Subcutaneous adipose tissue (tissue), 4 donors: ENCODE measurements around the gene LNP1. TPM values are rescaled to one million over a fixed set of nuclear protein-coding genes. Genes with fewer than 3 reads are reported as not detected.

ENCODE experiments used
- total RNA-seq, 4 donors: library from RNA; depleted of rRNA; stranded (reverse); fragments of >200 nt; gene quantifications; one replicate each; pipeline ENCODE4 v1.1.0, GENCODE V29; 2016
- TF ChIP-seq, protein P1 (sequence below): fragments of 450-650 bp; IDR thresholded peaks from one replicate; pipeline ENCODE4 v1.5.1; 2016; ENCODE audit warnings: low read depth, mild to moderate bottlenecking, control low read depth, antibody characterized with exemption, moderate library complexity

LNP1 gene
- total RNA-seq, 4 donors from 2014 or later, result 1.4 to 4.3 (median 2.4) TPM

DNA sequence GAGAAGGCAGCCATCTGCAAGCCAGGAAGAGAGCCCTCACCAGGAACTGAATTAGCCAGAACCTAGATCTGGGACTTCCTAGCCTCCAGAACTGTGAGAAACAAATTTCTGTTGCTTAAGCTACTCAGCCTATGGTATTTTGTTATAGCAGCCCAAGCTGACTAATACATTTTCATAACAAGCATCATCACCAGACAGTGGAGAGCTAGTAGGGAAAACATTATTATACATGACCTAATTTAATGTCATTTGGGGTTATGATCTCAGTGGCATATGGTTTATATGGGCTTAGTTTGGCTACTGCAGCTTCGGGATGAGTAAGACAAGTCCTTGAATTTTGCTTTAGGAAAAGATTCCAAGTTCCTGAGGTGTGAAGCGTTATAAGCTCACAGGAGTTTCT, 35.6 kb downstream of the LNP1 start:
- TF ChIP-seq, protein P1, sequence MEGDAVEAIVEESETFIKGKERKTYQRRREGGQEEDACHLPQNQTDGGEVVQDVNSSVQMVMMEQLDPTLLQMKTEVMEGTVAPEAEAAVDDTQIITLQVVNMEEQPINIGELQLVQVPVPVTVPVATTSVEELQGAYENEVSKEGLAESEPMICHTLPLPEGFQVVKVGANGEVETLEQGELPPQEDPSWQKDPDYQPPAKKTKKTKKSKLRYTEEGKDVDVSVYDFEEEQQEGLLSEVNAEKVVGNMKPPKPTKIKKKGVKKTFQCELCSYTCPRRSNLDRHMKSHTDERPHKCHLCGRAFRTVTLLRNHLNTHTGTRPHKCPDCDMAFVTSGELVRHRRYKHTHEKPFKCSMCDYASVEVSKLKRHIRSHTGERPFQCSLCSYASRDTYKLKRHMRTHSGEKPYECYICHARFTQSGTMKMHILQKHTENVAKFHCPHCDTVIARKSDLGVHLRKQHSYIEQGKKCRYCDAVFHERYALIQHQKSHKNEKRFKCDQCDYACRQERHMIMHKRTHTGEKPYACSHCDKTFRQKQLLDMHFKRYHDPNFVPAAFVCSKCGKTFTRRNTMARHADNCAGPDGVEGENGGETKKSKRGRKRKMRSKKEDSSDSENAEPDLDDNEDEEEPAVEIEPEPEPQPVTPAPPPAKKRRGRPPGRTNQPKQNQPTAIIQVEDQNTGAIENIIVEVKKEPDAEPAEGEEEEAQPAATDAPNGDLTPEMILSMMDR, result no peak

DNA sequence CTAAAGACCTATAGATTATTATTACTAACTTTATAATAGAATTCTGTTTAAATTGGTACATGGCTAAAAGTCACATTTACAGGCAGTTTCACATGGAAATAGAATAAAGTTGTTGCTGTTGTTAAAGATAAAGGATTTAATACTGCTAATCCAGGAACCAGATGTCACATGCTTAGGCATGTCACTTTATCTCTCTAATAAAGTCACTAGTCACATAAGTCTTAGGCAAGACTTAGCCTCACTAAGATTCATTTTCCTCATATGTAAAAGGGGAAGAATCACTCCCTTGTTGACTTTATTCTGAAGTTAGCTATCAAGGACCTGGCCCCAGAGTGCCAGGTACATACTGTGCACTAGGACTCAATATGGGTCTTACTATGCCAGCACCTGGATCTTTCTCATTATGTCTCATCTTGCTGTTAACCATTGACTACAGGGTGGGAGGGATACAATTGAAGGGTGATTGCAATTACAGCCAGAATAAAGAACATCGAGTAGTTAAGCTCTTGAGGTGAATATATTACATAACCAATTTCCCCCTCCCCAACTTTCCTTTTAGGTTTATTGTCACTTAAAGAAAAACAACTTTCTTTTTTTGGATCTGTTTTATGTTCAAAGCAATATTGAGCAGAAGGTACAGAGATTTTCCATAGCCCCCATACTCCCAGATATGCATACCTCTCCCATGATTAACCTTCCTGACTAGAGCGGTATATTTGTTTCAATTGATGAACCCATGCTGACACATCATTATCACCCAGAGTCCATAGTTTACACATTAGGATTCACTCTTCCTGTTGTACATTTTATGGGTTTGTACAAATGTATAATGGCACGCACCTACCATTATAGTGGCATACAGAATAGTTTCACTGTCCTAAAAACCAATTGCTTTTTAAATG, 36.6 kb downstream of the LNP1 start:
- TF ChIP-seq, protein P1, result no peak

DNA sequence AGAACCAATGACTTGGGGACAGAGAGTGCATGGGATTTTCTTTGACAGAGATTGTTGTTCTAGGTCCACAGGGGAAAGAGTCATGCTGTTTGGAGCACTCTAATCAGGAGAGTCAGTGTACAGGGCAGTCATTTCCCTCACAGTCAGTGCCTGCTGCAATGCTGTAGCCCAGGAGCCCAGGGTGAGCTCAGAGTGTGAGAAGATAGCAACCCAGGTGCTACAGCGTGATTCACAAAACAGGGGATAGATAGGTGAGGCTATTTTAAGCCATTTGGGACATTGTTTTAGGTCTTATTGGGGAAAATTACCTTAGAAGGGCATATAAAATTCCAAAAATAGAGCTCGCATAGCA, 37.3 kb downstream of the LNP1 start:
- TF ChIP-seq, protein P1, result no peak

DNA sequence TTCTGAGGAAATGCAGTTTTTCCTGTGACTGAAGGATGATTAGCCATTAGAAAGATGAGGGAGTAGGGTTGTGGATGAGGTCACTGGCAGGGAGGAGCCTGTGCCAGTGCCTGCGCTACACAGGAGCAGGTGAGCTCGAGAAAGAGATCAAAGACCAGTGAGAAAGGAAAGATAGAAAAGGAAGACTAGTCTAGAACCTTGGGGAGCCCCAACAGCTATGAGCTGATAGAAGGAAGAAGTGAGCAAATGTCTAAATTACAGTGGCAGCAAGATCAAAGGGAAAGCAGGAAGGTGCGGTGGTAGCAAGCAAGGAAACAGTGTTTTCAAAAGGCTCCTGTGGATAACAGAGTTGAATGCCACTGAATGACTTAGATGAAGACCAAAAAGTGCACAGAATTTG, 39.6 kb downstream of the LNP1 start:
- TF ChIP-seq, protein P1, result no peak

DNA sequence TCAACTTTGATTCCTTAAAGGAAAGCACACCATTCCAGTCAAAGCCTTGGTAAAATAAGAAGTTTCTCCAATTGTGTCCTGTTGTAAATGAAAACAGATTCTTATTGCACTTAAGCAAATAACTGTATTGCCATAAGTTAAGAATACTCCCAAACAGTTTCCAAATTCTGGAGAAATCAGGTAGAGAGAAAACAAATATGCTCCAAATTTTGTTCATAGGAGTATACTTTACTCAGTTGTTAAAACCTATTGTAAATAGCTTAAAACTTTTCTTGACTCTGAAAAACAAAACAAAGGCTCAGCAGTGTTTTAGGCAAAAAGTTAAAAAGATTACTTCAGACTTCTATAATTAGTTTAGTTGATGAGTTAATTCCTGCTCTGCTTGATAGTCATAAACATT, 42.4 kb downstream of the LNP1 start:
- TF ChIP-seq, protein P1, result no peak

DNA sequence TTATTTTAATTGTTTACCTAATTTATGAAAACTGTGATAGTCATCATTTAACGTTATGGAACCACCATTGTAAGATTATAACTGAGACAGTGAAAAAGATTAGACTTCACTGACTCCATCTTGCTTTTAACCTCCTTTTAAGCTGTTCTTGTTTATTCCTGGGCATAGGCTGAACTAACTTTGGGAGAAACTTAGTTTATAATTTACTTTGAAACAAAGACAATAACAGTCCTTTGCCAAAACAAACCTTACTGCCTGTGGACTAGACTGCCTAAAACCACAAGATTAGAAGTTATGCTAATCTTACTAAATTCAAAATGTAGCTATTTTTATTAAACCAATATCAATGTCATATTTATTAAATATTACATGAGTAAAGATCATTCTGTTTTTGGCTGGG, 46.7 kb downstream of the LNP1 start:
- TF ChIP-seq, protein P1, result no peak

DNA sequence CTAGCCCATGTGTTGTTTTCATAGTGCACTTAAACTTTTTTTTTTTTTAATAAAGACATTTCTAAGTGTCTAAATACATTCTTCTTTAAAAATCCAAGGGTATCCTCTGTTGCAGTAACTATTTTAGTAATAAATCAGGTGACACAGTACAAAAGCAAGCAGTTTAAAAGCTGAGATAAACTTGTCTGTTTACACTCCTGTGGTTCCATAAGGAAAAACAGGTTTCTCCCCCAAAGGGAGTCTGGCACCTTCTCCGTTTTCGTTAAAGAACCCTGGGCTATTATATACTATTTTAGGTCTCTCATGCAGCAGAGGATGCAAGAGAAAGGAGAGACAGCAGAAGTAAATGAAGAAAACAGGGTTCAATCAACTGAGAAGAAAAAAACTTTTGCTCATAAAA, 47.9 kb downstream of the LNP1 start:
- TF ChIP-seq, protein P1, result no peak
